Thoracic aorta (tissue), 2 donors: Measurements from ENCODE around the gene F3. TPM values are rescaled to one million over a fixed set of nuclear protein-coding genes. Genes with fewer than 3 reads are reported as not detected.

Experiments
- ATAC-seq: fragments of 150-250 bp; one replicate; pipeline ENCODE4 v1.8.0; 2017; ENCODE audit warnings: low read depth; ENCODE audit not compliant: insufficient number of reproducible peaks, low FRiP score
- DNase-seq: peaks from one replicate; pipeline ENCODE4 v3.0.0-alpha.2; 2020; ENCODE audit warnings: low spot score
- H3K27ac ChIP-seq, 2 donors: fragments of 200-600 bp; sonication (generic); 1 replicate in 1 of 2; 2 replicates in 1 of 2; pipeline ENCODE4 v1.5.1; 2016; ENCODE audit warnings: mild to moderate bottlenecking in 2 of 2, moderate library complexity in 2 of 2
- H3K27me3 ChIP-seq: fragments of 200-600 bp; sonication (generic); replicated peaks from 2 replicates; pipeline ENCODE4 v1.6.0; 2016; ENCODE audit warnings: mild to moderate bottlenecking; ENCODE audit not compliant: insufficient read depth
- H3K36me3 ChIP-seq: fragments of 200-600 bp; sonication (generic); one replicate; pipeline ENCODE4 v1.5.1; 2016
- H3K4me1 ChIP-seq, 2 donors: fragments of 200-600 bp; sonication (generic); 1 replicate in 1 of 2; 2 replicates in 1 of 2; pipeline versions ENCODE4 v1.5.1 to v1.6.0; 2016; ENCODE audit warnings: low read depth in 2 of 2, mild to moderate bottlenecking in 1 of 2; ENCODE audit not compliant: control insufficient read depth in 1 of 2
- H3K4me3 ChIP-seq: fragments of 200-600 bp; sonication (generic); 2 replicates; pipeline ENCODE4 v1.5.1; 2016; ENCODE audit warnings: mild to moderate bottlenecking
- H3K9me3 ChIP-seq: fragments of 200-600 bp; sonication (generic); 2 replicates; pipeline ENCODE4 v1.5.1; 2016
- total RNA-seq, 2 donors: library from RNA; depleted of rRNA; stranded (reverse); fragments of >200 nt; gene quantifications; one replicate each; pipeline versions ENCODE4 v1.1.0 to v1.2.3, GENCODE V29; 2016
- TF ChIP-seq, protein P1 (sequence below): fragments of 200-600 bp; sonication (generic); IDR thresholded peaks from one replicate; pipeline ENCODE4 v1.5.1; 2019; ENCODE audit warnings: antibody characterized with exemption

Gene F3
- total RNA-seq, 2 donors from 2014 or later: 70.5 to 73.6 TPM

DNA sequence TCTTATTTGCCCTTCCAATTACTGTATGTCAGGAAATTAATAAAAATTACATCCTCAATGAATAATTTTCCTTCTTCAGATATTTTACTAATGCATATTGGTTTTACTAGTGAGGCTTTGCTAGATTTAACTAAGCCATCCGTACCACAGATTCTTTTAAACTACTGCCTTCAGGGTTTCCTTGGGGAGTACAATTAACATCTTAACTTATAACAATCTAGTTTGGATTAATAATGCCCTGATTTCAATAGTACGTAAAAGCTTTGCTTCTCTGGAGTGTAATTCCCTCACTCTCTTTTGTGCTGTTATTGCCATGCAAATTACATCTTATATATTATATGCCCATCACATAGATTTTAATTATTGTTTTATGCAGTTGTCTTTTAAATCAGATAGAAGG lies 24.3 kb upstream of the F3 start:
- no peaks in the 10 kb centered on the region for H3K4me1 ChIP-seq
- H3K27me3 ChIP-seq: no peaks in the 10 kb centered on the region
- TF ChIP-seq, protein P1, sequence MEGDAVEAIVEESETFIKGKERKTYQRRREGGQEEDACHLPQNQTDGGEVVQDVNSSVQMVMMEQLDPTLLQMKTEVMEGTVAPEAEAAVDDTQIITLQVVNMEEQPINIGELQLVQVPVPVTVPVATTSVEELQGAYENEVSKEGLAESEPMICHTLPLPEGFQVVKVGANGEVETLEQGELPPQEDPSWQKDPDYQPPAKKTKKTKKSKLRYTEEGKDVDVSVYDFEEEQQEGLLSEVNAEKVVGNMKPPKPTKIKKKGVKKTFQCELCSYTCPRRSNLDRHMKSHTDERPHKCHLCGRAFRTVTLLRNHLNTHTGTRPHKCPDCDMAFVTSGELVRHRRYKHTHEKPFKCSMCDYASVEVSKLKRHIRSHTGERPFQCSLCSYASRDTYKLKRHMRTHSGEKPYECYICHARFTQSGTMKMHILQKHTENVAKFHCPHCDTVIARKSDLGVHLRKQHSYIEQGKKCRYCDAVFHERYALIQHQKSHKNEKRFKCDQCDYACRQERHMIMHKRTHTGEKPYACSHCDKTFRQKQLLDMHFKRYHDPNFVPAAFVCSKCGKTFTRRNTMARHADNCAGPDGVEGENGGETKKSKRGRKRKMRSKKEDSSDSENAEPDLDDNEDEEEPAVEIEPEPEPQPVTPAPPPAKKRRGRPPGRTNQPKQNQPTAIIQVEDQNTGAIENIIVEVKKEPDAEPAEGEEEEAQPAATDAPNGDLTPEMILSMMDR: no peak
- no peaks in the 10 kb centered on the region for H3K36me3 ChIP-seq
- H3K4me3 ChIP-seq: no peak overlapping the region
- H3K27ac ChIP-seq: no peak overlapping the region
- DNase-seq (no peak), ATAC-seq (no peak)
- no peaks in the 10 kb centered on the region for H3K9me3 ChIP-seq

DNA sequence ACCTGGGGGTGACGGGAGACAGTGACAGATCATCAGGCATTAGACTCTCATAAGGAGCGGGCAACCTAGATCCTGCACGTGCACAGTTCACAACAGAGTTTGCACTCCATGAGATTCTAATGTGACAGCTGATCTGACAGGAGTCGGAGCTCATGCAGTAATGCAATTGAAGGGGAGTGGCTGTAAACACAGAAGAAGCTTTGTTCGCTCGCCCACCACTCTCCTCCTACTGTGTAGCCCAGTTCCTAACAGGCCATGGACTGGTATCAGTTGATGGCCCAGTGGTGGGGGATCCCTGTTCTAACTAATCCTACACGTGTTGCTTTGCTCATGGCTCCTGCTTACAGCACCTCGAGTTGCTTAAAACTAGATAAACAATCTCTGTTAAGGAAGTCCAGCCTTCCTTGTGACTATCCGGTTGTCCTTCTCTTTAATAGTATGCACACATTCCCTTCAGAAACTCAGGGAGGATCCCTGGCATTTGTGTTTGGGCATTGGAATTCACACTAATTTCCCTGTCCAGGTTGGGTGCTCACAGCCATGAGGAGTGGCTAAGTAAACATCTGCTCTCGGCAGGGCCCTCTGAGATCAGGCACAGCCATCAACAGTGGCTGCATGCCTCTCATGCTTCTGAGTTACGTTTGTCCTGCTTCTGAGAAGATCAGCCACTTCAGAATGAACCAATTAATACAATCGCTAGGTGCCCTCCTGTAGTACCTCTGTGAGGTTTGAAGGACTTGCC lies 21.1 kb upstream of the F3 start:
- TF ChIP-seq, protein P1: no peak
- H3K27me3 ChIP-seq: no peaks in the 10 kb centered on the region
- ATAC-seq (no peak), DNase-seq (no peak)
- H3K27ac ChIP-seq: no peak overlapping the region
- no peaks in the 10 kb centered on the region for H3K36me3 ChIP-seq
- H3K4me1 ChIP-seq: no peaks in the 10 kb centered on the region
- no peak overlapping the region for H3K4me3 ChIP-seq
- no peaks in the 10 kb centered on the region for H3K9me3 ChIP-seq

DNA sequence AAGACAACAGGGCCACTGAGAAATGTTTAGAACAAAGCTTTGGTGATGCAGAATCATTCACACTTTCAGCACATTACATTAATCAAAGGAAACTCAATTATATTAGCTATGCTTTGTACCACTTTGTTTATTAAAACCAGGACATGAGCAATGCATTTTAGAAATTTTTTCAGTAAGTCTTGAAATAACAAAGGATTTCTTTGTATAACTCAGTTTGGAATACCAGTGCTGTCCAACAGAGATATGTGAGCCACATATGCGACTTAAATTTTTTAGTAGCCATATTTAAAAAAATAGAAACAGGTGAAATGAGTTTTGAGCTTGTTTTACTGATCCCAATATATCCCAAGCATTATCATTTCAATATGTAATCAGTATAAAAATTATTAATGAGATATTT lies 18.8 kb upstream of the F3 start:
- ATAC-seq (no peak), DNase-seq (no peak)
- H3K36me3 ChIP-seq: no peaks in the 10 kb centered on the region
- no peaks in the 10 kb centered on the region for H3K4me1 ChIP-seq
- no peaks in the 10 kb centered on the region for H3K9me3 ChIP-seq
- no peaks in the 10 kb centered on the region for H3K27me3 ChIP-seq
- TF ChIP-seq, protein P1: no peak
- H3K27ac ChIP-seq: no peak overlapping the region
- no peak overlapping the region for H3K4me3 ChIP-seq

DNA sequence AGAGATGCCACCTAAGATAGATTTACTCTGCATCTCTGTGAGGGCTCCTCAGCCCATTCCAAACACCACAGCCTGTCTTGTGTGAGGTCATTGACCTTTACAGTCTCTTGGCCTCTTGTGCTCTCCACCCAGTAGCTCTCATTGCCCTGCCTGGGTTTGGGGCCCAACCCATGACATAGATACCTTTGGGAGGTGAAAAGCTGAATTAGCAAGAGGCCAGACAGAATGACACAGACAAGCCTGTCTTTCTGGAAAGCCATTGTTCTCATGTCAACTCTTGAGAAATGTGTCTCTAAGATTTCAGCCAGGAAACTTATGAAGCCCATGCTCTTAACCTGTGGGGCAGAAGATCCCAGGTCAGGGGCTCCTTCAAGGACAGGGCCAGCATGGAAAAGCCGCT lies 18.4 kb upstream of the F3 start:
- Histone ChIP-seq H3K4me1 (no peaks in the 10 kb centered on the region), H3K9me3 (no peaks in the 10 kb centered on the region), H3K27ac (no peak overlapping the region), H3K27me3 (no peaks in the 10 kb centered on the region), H3K36me3 (no peaks in the 10 kb centered on the region), H3K4me3 (no peak overlapping the region)
- TF ChIP-seq, protein P1: no peak
- DNase-seq (no peak), ATAC-seq (no peak)

DNA sequence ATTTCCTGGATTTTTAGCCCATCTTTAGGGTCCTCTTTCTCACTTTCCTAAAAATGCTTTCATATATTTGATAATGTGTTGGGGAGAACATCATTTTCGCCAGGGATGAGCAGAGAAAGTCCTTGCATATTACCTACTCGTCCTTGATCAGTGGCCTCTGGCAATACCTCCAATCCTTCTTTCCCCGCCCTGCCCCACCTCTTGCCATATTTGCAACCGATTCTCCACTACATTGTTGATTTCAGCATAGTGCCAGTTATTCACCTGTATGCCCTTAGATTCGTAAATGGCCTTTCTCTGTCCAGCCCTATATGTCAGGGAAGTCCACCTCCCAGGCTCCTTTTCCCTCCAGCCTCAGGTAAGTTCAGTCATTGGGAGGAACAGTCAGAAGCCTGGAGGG lies 13.5 kb upstream of the F3 start:
- TF ChIP-seq, protein P1: no peak
- Histone ChIP-seq H3K36me3 (no peaks in the 10 kb centered on the region), H3K4me3 (no peak overlapping the region), H3K4me1 (no peaks in the 10 kb centered on the region), H3K27ac (no peak overlapping the region), H3K27me3 (no peaks in the 10 kb centered on the region), H3K9me3 (no peaks in the 10 kb centered on the region)
- DNase-seq (no peak), ATAC-seq (no peak)
